Measurements from ENCODE around the gene SBK2.

- TF ChIP-seq CTCF (IDR thresholded peaks at IDR 0.05; ENCODE audit: insufficient read depth, low read depth, low read length) (no peak), EZH2 (IDR thresholded peaks at IDR 0.05; ENCODE audit: insufficient read depth, low read length) (no peak)
Measured at GRCh38 chr19:55585658-55586339, 48.9 kb upstream of the SBK2 start.
